ENCODE results near the gene RGS3.

RGS3 gene

DNA sequence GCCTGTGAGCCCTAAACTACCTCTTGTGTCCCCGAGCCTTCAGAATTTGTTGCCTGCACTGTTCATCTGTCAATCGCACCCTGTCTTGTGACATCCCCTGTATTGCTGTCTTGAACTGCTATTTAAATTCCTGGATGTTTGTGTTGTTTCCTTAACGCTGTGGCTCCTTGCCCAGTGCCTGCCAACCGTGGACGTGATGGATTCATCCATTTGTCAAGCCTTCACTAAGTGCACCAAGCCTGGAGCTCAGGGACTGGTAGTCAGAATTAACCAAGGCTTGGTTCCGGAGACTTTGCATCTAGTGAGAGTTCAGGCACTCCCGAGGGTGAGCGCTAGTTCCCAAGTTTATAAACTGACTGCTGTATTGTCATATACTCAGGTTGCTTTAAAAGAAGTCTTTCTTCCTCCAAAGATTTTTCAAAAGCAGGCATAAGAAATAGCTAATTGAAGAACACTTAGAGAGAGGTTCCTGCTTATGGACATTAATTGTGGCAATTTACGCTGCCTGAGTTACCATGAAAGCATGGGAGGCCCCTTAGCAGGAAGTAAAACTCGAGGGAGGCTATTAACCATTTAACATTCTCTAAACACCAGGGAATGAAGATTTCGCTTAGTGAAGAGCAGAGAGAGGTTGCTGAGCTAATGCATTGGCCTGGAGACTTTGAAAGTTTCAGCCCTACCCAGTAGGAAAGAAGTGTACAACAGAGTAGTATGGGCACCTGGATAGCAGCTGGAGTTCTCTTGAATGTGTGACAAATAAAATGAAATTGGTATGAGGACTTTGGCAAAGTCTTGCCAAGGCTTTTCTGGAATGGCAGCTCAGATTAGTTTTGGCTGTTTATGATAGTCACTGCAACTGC, 29.0 kb downstream of the RGS3 start:
- H3K36me3 Mint-ChIP-seq: no peaks in the 10 kb centered on the region
- H3K9me3 Mint-ChIP-seq: no peaks in the 10 kb centered on the region
- peaks cover 6% of the 10 kb centered on the region for H3K4me1 Mint-ChIP-seq
- ATAC-seq: no peak
- H3K4me3 Mint-ChIP-seq: no peak overlapping the region
- no peak for DNase-seq (ENCODE audit: low spot score in 2 of 2)
- peak overlapping the region; percentile 18 for H3K27ac Mint-ChIP-seq

DNA sequence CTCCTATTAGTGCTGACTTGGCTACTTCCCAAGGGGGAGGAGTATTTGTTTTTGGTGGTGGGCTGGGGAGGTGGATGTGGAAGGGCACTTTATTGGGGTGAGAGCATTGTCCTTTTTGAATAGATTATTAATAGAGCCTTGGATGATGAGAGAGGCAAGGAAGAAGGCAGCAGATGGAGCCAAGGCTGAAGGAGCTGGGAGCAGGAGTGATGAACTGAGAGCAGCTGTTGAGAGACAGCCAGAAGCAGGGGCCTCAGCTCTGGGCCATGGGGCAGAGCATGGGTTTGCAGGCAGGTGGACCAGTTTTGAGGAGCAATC, 29.6 kb downstream of the RGS3 start:
- DNase-seq (ENCODE audit: low spot score in 2 of 2): no peak
- H3K36me3 Mint-ChIP-seq: no peaks in the 10 kb centered on the region

DNA sequence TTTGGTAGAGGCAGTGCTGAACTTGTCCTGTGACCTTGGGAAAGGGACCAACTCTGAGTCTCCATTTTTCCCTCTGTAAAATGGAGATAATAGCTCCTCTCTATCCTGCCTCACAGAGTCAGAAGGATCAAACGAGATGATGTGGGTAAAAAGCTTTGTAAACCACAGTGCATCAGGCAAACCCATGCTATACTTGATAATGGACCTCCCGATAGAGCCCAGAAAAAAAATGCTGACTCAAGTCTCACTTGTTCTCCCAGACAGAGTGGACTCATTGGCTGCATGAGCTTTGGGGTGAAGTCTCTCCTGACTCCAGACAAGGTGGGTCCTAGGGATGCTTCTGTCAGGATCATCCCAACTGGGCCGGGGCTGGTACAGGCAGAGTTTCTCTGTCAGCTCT, 32.0 kb downstream of the RGS3 start:
- Mint-ChIP-seq H3K36me3 (no peaks in the 10 kb centered on the region), H3K27ac (no peak overlapping the region), H3K4me3 (no peak overlapping the region), H3K4me1 (peaks cover 6% of the 10 kb centered on the region), H3K9me3 (no peaks in the 10 kb centered on the region)
- ATAC-seq: no peak
- DNase-seq (ENCODE audit: low spot score in 2 of 2): no peak

More for the DNA sequence above, 29.6 kb downstream of the RGS3 start:
- no peak for ATAC-seq
- Mint-ChIP-seq H3K4me3 (no peak overlapping the region), H3K9me3 (no peaks in the 10 kb centered on the region), H3K27ac (no peak overlapping the region), H3K4me1 (peaks cover 6% of the 10 kb centered on the region)

DNA sequence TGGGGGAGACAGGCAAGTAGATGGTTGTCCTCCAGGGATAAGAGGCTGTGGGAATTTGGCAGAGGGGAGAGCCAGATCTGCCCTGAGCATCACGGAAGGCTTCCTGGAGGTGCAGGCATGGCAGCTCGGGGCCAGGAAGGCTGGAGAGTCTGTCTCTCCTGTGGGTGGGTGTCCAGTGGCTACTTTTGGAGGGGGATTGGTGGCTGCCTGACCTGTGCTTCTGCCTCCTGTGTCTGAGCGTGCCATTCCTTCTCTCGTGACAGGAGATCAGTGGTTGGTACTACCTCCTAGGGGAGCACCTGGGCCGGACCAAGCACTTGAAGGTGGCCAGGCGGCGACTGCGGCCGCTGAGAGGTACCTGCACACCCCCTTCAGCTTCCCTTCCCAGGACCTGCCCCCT, 33.5 kb downstream of the RGS3 start:
- DNase-seq (ENCODE audit: low spot score in 2 of 2): no peak
- no peaks in the 10 kb centered on the region for H3K9me3 Mint-ChIP-seq
- peaks cover 6% of the 10 kb centered on the region for H3K4me1 Mint-ChIP-seq
- no peak for ATAC-seq
- peak overlapping the region; percentile 29 for H3K27ac Mint-ChIP-seq
- H3K36me3 Mint-ChIP-seq: no peaks in the 10 kb centered on the region
- no peak overlapping the region for H3K4me3 Mint-ChIP-seq

DNA sequence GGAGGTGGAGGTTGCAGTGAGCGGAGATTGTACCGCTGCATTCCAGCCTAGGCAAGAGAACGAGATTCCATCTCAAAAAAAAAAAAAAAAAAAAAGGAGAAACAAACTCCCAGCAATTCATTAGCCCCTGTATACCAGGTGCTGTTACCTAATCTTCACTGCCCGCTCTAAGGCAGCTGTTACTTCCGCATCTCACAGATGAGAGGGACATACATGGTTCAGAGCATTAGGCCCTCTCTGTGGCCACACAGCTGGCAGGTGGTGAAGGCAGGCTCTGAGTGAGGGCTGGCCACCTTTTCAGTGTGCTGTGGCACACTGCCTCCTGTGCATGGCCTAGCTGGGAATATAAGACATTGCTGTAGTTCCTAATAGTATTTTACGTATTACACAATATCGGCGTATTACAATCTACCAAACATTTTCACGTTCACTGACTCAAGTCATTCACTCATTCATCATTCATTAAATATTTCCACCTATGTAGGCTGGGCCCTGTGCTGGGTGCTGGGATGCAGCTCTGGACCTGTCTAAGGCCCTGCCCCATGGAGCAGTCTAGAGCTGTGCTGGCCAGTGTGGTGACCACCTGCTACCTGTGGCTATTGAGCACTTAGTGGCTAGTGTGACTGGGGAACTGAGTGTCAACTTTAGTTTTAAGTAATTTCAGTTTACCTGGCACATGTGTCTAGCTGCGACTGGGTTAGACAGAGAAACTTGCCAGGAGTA, 35.8 kb downstream of the RGS3 start:
- H3K9me3 Mint-ChIP-seq: no peaks in the 10 kb centered on the region
- no peak overlapping the region for H3K4me3 Mint-ChIP-seq
- peak overlapping the region; percentile 5 for H3K27ac Mint-ChIP-seq
- ATAC-seq (no peak), DNase-seq (ENCODE audit: low spot score in 2 of 2) (no peak)
- H3K36me3 Mint-ChIP-seq: no peaks in the 10 kb centered on the region
- peaks cover 17% of the 10 kb centered on the region for H3K4me1 Mint-ChIP-seq

DNA sequence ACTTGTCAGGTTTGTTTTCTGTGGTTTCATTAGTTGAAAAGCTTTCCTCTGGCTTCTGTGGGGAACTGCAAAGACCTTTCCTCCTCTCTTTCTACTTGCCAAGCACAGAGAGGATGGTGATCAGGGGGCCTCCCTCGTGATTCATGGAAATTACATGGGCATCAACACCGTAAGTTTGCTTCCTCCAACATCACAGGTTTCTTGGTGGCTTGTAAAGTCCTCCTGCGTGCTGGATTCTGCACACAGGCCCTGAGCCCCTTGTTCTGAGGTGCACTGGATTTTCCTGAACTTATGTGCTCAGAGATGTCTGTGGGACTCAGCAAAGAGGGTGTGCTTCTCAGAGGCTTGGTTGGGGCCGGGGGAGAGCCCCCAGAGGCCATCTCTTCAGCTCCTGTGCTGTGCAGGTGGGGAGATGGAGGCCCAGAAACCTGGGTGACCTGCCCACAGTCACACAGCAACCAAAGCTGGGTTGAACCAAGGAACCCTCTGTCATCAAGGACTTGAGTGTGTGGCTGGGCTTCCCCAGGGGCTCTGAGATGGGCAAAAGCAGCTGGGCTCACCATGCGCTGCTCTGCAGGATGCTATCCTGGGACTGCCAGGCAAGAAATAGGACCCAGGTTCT, 36.5 kb downstream of the RGS3 start:
- H3K36me3 Mint-ChIP-seq: no peaks in the 10 kb centered on the region
- ATAC-seq (no peak), DNase-seq (ENCODE audit: low spot score in 2 of 2) (no peak)
- H3K9me3 Mint-ChIP-seq: no peaks in the 10 kb centered on the region
- H3K27ac Mint-ChIP-seq: peak overlapping the region; percentile 5
- H3K4me1 Mint-ChIP-seq: peaks cover 20% of the 10 kb centered on the region
- H3K4me3 Mint-ChIP-seq: no peak overlapping the region

DNA sequence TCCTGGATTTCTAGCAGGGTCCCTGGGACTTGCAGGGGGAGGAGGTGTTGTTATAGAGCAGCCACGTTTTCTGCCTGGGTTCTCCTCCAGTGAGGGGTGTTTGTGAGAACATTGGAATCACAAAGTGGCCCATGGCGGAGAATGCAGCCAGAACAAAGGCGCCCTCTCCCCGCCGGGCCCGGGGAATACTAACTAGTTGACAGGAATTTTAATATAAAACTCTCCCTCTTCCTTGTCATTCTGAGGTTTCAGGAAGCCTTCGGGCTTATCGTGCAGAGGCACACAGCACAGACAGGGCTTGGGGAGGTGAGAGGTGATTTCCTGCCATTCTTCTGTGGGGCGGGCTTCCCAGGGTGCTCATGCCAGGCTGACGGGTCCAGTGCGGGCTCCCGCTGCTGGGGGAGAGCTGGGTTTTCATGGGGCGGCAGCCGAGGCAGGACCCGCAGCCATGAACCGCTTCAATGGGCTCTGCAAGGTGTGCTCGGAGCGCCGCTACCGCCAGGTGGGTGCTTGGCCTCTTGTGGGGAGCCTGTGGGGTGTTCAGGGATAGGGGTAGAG, 37.7 kb downstream of the RGS3 start:
- no peak overlapping the region for H3K4me3 Mint-ChIP-seq
- peak overlapping the region; percentile 58 for H3K27ac Mint-ChIP-seq
- peaks cover 26% of the 10 kb centered on the region for H3K4me1 Mint-ChIP-seq
- no peak for ATAC-seq
- H3K36me3 Mint-ChIP-seq: peaks cover 4% of the 10 kb centered on the region
- no peaks in the 10 kb centered on the region for H3K9me3 Mint-ChIP-seq
- no peak for DNase-seq (ENCODE audit: low spot score in 2 of 2)

GRCh38 chr9:113501852-113502251, 38.3 kb downstream of the RGS3 start:
- Mint-ChIP-seq H3K27ac (peak overlapping the region; percentile 58), H3K4me1 (peaks cover 26% of the 10 kb centered on the region), H3K9me3 (no peaks in the 10 kb centered on the region), H3K4me3 (no peak overlapping the region), H3K36me3 (peaks cover 4% of the 10 kb centered on the region)
- DNase-seq (ENCODE audit: low spot score in 2 of 2) (no peak), ATAC-seq (no peak)

GRCh38 chr9:113502427-113503034, 39.0 kb downstream of the RGS3 start:
- Mint-ChIP-seq H3K4me1 (peaks cover 33% of the 10 kb centered on the region), H3K36me3 (peaks cover 4% of the 10 kb centered on the region), H3K4me3 (no peak overlapping the region), H3K9me3 (no peaks in the 10 kb centered on the region), H3K27ac (peak overlapping the region; percentile 58)
- no peak for ATAC-seq
- no peak for DNase-seq (ENCODE audit: low spot score in 2 of 2)

GRCh38 chr9:113503131-113503541, 39.6 kb downstream of the RGS3 start:
- H3K4me3 Mint-ChIP-seq: no peak overlapping the region
- ATAC-seq: no peak
- H3K36me3 Mint-ChIP-seq: peaks cover 4% of the 10 kb centered on the region
- H3K9me3 Mint-ChIP-seq: no peaks in the 10 kb centered on the region
- H3K4me1 Mint-ChIP-seq: peaks cover 37% of the 10 kb centered on the region
- no peak for DNase-seq (ENCODE audit: low spot score in 2 of 2)
- H3K27ac Mint-ChIP-seq: peak overlapping the region; percentile 58

GRCh38 chr9:113503613-113504211, 40.2 kb downstream of the RGS3 start:
- DNase-seq (ENCODE audit: low spot score in 2 of 2) (no peak), ATAC-seq (no peak)
- peaks cover 4% of the 10 kb centered on the region for H3K36me3 Mint-ChIP-seq
- no peaks in the 10 kb centered on the region for H3K9me3 Mint-ChIP-seq
- H3K27ac Mint-ChIP-seq: peak overlapping the region; percentile 81
- peaks cover 43% of the 10 kb centered on the region for H3K4me1 Mint-ChIP-seq
- H3K4me3 Mint-ChIP-seq: no peak overlapping the region

DNA sequence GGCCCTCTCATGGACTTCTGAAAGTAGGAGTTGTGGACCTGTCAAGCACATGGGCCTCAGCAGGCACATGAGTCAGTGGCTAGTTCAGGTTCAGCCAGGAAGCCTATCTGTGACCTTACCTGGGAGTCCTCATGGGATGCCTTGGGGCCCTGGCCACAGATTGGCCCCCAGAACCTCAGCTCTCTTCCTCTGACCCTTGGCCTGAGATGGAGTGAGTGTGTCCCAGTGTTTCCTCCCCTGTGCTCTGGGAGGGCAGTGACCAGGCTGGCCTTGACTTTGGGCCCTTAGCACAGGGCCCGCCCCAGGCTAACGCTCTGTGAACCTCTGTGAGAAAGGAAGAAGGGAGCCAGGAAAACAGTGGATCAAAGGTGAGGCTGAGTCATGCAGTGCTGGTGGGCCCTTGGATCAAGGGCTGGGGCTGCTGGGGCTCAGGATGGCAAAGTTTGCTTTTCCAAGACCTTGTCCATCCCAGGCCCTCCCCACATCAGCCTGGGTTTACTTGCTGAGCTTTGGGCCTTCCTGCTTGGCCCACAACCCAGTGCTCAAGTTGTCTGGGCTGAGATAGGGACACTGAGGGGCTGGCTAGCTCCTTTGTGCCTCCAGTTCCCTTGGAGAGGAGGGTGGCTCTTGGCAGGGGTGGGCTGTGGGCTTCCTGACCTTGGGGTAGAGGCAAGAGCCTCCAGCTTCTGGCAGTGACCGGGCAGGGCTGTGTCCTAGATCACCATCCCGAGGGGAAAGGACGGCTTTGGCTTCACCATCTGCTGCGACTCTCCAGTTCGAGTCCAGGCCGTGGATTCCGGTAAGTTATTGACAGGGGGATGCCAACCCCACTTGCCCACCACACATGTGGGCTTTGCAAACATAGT, 41.4 kb downstream of the RGS3 start:
- H3K4me1 Mint-ChIP-seq: peaks cover 43% of the 10 kb centered on the region
- DNase-seq (ENCODE audit: low spot score in 2 of 2) (no peak), ATAC-seq (no peak)
- H3K9me3 Mint-ChIP-seq: no peaks in the 10 kb centered on the region
- H3K36me3 Mint-ChIP-seq: peaks cover 4% of the 10 kb centered on the region
- peak overlapping the region; percentile 81 for H3K27ac Mint-ChIP-seq
- no peak overlapping the region for H3K4me3 Mint-ChIP-seq

DNA sequence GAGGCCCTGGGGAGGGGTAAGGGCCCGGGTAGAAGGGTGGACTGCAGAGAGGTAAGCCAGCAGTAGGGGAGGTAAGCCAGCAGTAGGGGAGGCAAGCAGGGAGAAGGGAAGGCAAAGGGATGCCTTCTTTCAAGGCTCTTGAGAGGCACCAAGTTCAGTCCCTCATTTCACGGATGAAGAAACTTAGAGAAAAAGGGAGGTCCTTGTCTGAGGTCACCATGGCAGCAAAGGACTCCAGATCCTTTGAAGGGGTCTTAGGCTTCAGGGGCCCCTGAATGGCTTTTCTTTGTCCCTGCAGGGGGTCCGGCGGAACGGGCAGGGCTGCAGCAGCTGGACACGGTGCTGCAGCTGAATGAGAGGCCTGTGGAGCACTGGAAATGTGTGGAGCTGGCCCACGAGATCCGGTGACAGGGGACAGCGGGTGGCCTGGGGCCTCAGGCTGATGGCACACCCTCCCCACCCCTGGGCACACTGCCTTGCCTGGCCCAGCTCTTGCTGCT, 42.6 kb downstream of the RGS3 start:
- no peaks in the 10 kb centered on the region for H3K9me3 Mint-ChIP-seq
- DNase-seq (ENCODE audit: low spot score in 2 of 2) (no peak), ATAC-seq (no peak)
- H3K4me1 Mint-ChIP-seq: peaks cover 55% of the 10 kb centered on the region
- H3K4me3 Mint-ChIP-seq: no peak overlapping the region
- peaks cover 8% of the 10 kb centered on the region for H3K36me3 Mint-ChIP-seq
- H3K27ac Mint-ChIP-seq: peak overlapping the region; percentile 85

DNA sequence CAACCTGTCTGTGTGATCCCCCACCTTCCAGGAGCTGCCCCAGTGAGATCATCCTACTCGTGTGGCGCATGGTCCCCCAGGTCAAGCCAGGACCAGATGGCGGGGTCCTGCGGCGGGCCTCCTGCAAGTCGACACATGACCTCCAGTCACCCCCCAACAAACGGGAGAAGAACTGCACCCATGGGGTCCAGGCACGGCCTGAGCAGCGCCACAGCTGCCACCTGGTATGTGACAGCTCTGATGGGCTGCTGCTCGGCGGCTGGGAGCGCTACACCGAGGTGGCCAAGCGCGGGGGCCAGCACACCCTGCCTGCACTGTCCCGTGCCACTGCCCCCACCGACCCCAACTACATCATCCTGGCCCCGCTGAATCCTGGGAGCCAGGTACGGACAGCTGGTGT, 43.7 kb downstream of the RGS3 start:
- H3K36me3 Mint-ChIP-seq: peaks cover 15% of the 10 kb centered on the region
- no peak for ATAC-seq
- H3K4me3 Mint-ChIP-seq: no peak overlapping the region
- DNase-seq (ENCODE audit: low spot score in 2 of 2): no peak
- H3K4me1 Mint-ChIP-seq: peaks cover 66% of the 10 kb centered on the region
- H3K27ac Mint-ChIP-seq: no peak overlapping the region
- H3K9me3 Mint-ChIP-seq: no peaks in the 10 kb centered on the region
